Skeletal muscle satellite cell (primary cell): ENCODE data around the gene SSRP1.

Experiments used
- H3K27me3 ChIP-seq: 2 replicates; pipeline ENCODE4 v1.7.0; 2013; ENCODE audit warnings: low read length; ENCODE audit not compliant: control insufficient read depth, insufficient read depth
- H3K36me3 ChIP-seq: 2 replicates; pipeline ENCODE4 v1.7.0; 2013; ENCODE audit warnings: mild to moderate bottlenecking, control low read depth, low read length; ENCODE audit not compliant: insufficient read depth
- H3K4me1 ChIP-seq: 2 replicates; pipeline ENCODE4 v1.7.0; 2013; ENCODE audit warnings: low read length; ENCODE audit not compliant: control insufficient read depth, insufficient read depth
- H3K4me2 ChIP-seq: 2 replicates; pipeline ENCODE4 v1.7.0; 2013; ENCODE audit warnings: mild to moderate bottlenecking, low read length
- H3K4me3 ChIP-seq: 2 replicates; pipeline ENCODE4 v1.7.0; 2013; ENCODE audit warnings: low read length
- H3K9ac ChIP-seq: 2 replicates; pipeline ENCODE4 v1.7.0; 2013; ENCODE audit warnings: mild to moderate bottlenecking, low read depth, low read length, moderate library complexity
- H3K9me3 ChIP-seq: replicated peaks from 2 replicates; pipeline ENCODE4 v1.7.0; 2013; ENCODE audit warnings: mild to moderate bottlenecking, control low read depth, low read length

The SSRP1 gene

GRCh38 chr11:57321388-57322255 lies 14.1 kb downstream of the SSRP1 start:
- Histone ChIP-seq H3K9ac (peak overlapping the region; percentile 91), H3K27me3 (no peaks in the 10 kb centered on the region), H3K36me3 (peaks cover 47% of the 10 kb centered on the region), H3K9me3 (no peaks in the 10 kb centered on the region), H3K4me3 (peak overlapping the region; percentile 91), H3K4me1 (peaks cover 61% of the 10 kb centered on the region), H3K4me2 (peak overlapping the region; percentile 95)

- no peaks in the 10 kb centered on the region for H3K9me3 ChIP-seq
- peaks cover 61% of the 10 kb centered on the region for H3K4me1 ChIP-seq
- H3K9ac ChIP-seq, result no peak overlapping the region
- H3K36me3 ChIP-seq, result peaks cover 47% of the 10 kb centered on the region
- H3K4me3 ChIP-seq, result peak overlapping the region; percentile 91
- H3K27me3 ChIP-seq, result no peaks in the 10 kb centered on the region
- peak overlapping the region; percentile 95 for H3K4me2 ChIP-seq
Measured at GRCh38 chr11:57320719-57321387, 14.8 kb downstream of the SSRP1 start.

GRCh38 chr11:57320067-57320718 lies 15.5 kb downstream of the SSRP1 start:
- Histone ChIP-seq H3K36me3 (peaks cover 53% of the 10 kb centered on the region), H3K4me3 (no peak overlapping the region), H3K9me3 (no peaks in the 10 kb centered on the region), H3K4me2 (no peak overlapping the region), H3K9ac (no peak overlapping the region), H3K27me3 (no peaks in the 10 kb centered on the region), H3K4me1 (peaks cover 60% of the 10 kb centered on the region)

GRCh38 chr11:57318178-57318577 lies 17.5 kb downstream of the SSRP1 start:
- Histone ChIP-seq H3K9me3 (no peaks in the 10 kb centered on the region), H3K36me3 (peaks cover 70% of the 10 kb centered on the region)

GRCh38 chr11:57316017-57316416 lies 19.7 kb downstream of the SSRP1 start:
- no peaks in the 10 kb centered on the region for H3K9me3 ChIP-seq
- peaks cover 85% of the 10 kb centered on the region for H3K36me3 ChIP-seq
- H3K9ac ChIP-seq, result no peak overlapping the region
- H3K4me1 ChIP-seq, result peaks cover 44% of the 10 kb centered on the region
- H3K27me3 ChIP-seq, result no peaks in the 10 kb centered on the region
- no peak overlapping the region for H3K4me3 ChIP-seq
- H3K4me2 ChIP-seq, result no peak overlapping the region

More at GRCh38 chr11:57318178-57318577, 17.5 kb downstream of the SSRP1 start:
- Histone ChIP-seq H3K4me3 (no peak overlapping the region), H3K4me1 (peaks cover 51% of the 10 kb centered on the region), H3K27me3 (no peaks in the 10 kb centered on the region), H3K4me2 (peak overlapping the region; percentile 0), H3K9ac (no peak overlapping the region)

- Histone ChIP-seq H3K9me3 (no peaks in the 10 kb centered on the region), H3K27me3 (no peaks in the 10 kb centered on the region), H3K4me3 (no peak overlapping the region), H3K4me1 (peaks cover 44% of the 10 kb centered on the region), H3K4me2 (no peak overlapping the region), H3K36me3 (peaks cover 80% of the 10 kb centered on the region), H3K9ac (no peak overlapping the region)
Measured at GRCh38 chr11:57315491-57315890, 20.2 kb downstream of the SSRP1 start.

GRCh38 chr11:57314221-57314973 lies 21.3 kb downstream of the SSRP1 start:
- peaks cover 81% of the 10 kb centered on the region for H3K36me3 ChIP-seq
- H3K27me3 ChIP-seq, result no peaks in the 10 kb centered on the region
- no peak overlapping the region for H3K9ac ChIP-seq
- no peak overlapping the region for H3K4me3 ChIP-seq
- no peak overlapping the region for H3K4me2 ChIP-seq
- peaks cover 55% of the 10 kb centered on the region for H3K4me1 ChIP-seq
- no peaks in the 10 kb centered on the region for H3K9me3 ChIP-seq

GRCh38 chr11:57313788-57314135 lies 21.9 kb downstream of the SSRP1 start:
- Histone ChIP-seq H3K36me3 (peaks cover 84% of the 10 kb centered on the region), H3K9ac (no peak overlapping the region), H3K4me3 (no peak overlapping the region), H3K4me1 (peaks cover 62% of the 10 kb centered on the region), H3K27me3 (no peaks in the 10 kb centered on the region), H3K9me3 (no peaks in the 10 kb centered on the region), H3K4me2 (no peak overlapping the region)

GRCh38 chr11:57313071-57313787 lies 22.5 kb downstream of the SSRP1 start:
- Histone ChIP-seq H3K36me3 (peaks cover 85% of the 10 kb centered on the region), H3K4me3 (no peak overlapping the region)

GRCh38 chr11:57312511-57313021 lies 23.1 kb downstream of the SSRP1 start:
- no peak overlapping the region for H3K4me3 ChIP-seq
- no peak overlapping the region for H3K4me2 ChIP-seq
- peaks cover 85% of the 10 kb centered on the region for H3K36me3 ChIP-seq
- H3K9me3 ChIP-seq, result no peaks in the 10 kb centered on the region
- H3K27me3 ChIP-seq, result no peaks in the 10 kb centered on the region
- peaks cover 65% of the 10 kb centered on the region for H3K4me1 ChIP-seq
- H3K9ac ChIP-seq, result no peak overlapping the region

More at GRCh38 chr11:57313071-57313787, 22.5 kb downstream of the SSRP1 start:
- H3K27me3 ChIP-seq, result no peaks in the 10 kb centered on the region
- H3K9ac ChIP-seq, result no peak overlapping the region
- H3K4me1 ChIP-seq, result peaks cover 62% of the 10 kb centered on the region
- no peaks in the 10 kb centered on the region for H3K9me3 ChIP-seq
- no peak overlapping the region for H3K4me2 ChIP-seq
